ENCODE results near the gene TCERG1L.
"Not testable (repeated sequence)": the region's sequence is repeated elsewhere in the genome, so short reads cannot be mapped to it uniquely, and the experiment has no call there.

The TCERG1L gene

GRCh38 chr10:131311661-131312477, at the start of gene TCERG1L:
Gene TCERG1L, minus strand, starts transcription at chr10:131311721. Its CDS starts 86 bp downstream, at chr10:131311635.
- DNase-seq = peak; percentile 18

GRCh38 chr10:131358741-131359442, 47.4 kb upstream of the TCERG1L start:
- DNase-seq = no peak

GRCh38 chr10:131356442-131356841, 44.9 kb upstream of the TCERG1L start:
- no peak for DNase-seq

- no peak for DNase-seq
Observed at GRCh38 chr10:131355881-131356280, 44.4 kb upstream of the TCERG1L start.

- DNase-seq = no peak
Observed at GRCh38 chr10:131355056-131355455, 43.5 kb upstream of the TCERG1L start.

GRCh38 chr10:131354380-131354779, 42.9 kb upstream of the TCERG1L start:
- DNase-seq = no peak

GRCh38 chr10:131352765-131353290, 41.3 kb upstream of the TCERG1L start:
- no peak for DNase-seq

GRCh38 chr10:131350660-131351059, 39.1 kb upstream of the TCERG1L start:
- no peak for DNase-seq

GRCh38 chr10:131350245-131350644, 38.7 kb upstream of the TCERG1L start:
- DNase-seq = no peak

GRCh38 chr10:131346456-131346855, 34.9 kb upstream of the TCERG1L start:
- no peak for DNase-seq

GRCh38 chr10:131345691-131346090, 34.2 kb upstream of the TCERG1L start:
- DNase-seq = no peak

- DNase-seq = no peak
Observed at GRCh38 chr10:131344747-131345146, 33.2 kb upstream of the TCERG1L start.

GRCh38 chr10:131337741-131338140, 26.2 kb upstream of the TCERG1L start:
- DNase-seq = no peak

- DNase-seq = no peak
Observed at GRCh38 chr10:131332821-131333220, 21.3 kb upstream of the TCERG1L start.

GRCh38 chr10:131323880-131324279, 12.4 kb upstream of the TCERG1L start:
- no peak for DNase-seq

GRCh38 chr10:131323025-131323424, 11.5 kb upstream of the TCERG1L start:
- DNase-seq = no peak

GRCh38 chr10:131322575-131322974, 11.1 kb upstream of the TCERG1L start:
- not testable (repeated sequence) for DNase-seq

- no peak for DNase-seq
Observed at GRCh38 chr10:131320860-131321604, 9.5 kb upstream of the TCERG1L start.

- DNase-seq = no peak
Observed at GRCh38 chr10:131318814-131319213, 7.3 kb upstream of the TCERG1L start.

- DNase-seq = no peak
Observed at GRCh38 chr10:131318291-131318690, 6.8 kb upstream of the TCERG1L start.

- no peak for DNase-seq
Observed at GRCh38 chr10:131316321-131317075, 5.0 kb upstream of the TCERG1L start.

- DNase-seq = no peak
Observed at GRCh38 chr10:131315344-131315743, 3.8 kb upstream of the TCERG1L start.
